ENCODE results near the gene MED12L.
A peak's percentile ranks its signal among the peaks of the same experiment; 100 is the strongest.
"Not testable (repeated sequence)": the region's sequence is repeated elsewhere in the genome, so short reads cannot be mapped to it uniquely, and the experiment has no call there.

Gene MED12L

GRCh38 chr3:151236736-151237135, 151.3 kb downstream of the MED12L start:
- DNase-seq (ENCODE audit: low read depth in 2 of 2), result no peak

- not testable (repeated sequence) for DNase-seq (ENCODE audit: low read depth in 2 of 2)
Observed at GRCh38 chr3:151242006-151242405, 156.5 kb downstream of the MED12L start.

GRCh38 chr3:151248772-151249337, 163.4 kb downstream of the MED12L start:
- DNase-seq (ENCODE audit: low read depth in 2 of 2), result no peak

- no peak for DNase-seq (ENCODE audit: low read depth in 2 of 2)
Observed at GRCh38 chr3:151256749-151257148, 171.3 kb downstream of the MED12L start.

- DNase-seq (ENCODE audit: low read depth in 2 of 2), result no peak
Observed at GRCh38 chr3:151259664-151260063, 174.2 kb downstream of the MED12L start.

GRCh38 chr3:151262871-151263525, 177.5 kb downstream of the MED12L start:
- peak; percentile 62 to 66 for DNase-seq (ENCODE audit: low read depth in 2 of 2)

- no peak for DNase-seq (ENCODE audit: low read depth in 2 of 2)
Observed at GRCh38 chr3:151264605-151265004, 179.1 kb downstream of the MED12L start.

GRCh38 chr3:151265166-151265565, 179.7 kb downstream of the MED12L start:
- no peak for DNase-seq (ENCODE audit: low read depth in 2 of 2)

- DNase-seq (ENCODE audit: low read depth in 2 of 2), result no peak
Observed at GRCh38 chr3:151265866-151266265, 180.4 kb downstream of the MED12L start.

- DNase-seq (ENCODE audit: low read depth in 2 of 2), result no peak
Observed at GRCh38 chr3:151267066-151267465, 181.6 kb downstream of the MED12L start.

GRCh38 chr3:151268267-151269235, 183.1 kb downstream of the MED12L start:
- DNase-seq (ENCODE audit: low read depth in 2 of 2), result no peak

GRCh38 chr3:151269631-151270030, 184.2 kb downstream of the MED12L start:
- no peak for DNase-seq (ENCODE audit: low read depth in 2 of 2)

GRCh38 chr3:151275091-151275490, 189.6 kb downstream of the MED12L start:
- DNase-seq (ENCODE audit: low read depth in 2 of 2), result no peak

- no peak for DNase-seq (ENCODE audit: low read depth in 2 of 2)
Observed at GRCh38 chr3:151276038-151276686, 190.7 kb downstream of the MED12L start.

- DNase-seq (ENCODE audit: low read depth in 2 of 2), result no peak
Observed at GRCh38 chr3:151276687-151277042, 191.2 kb downstream of the MED12L start.

- no peak for DNase-seq (ENCODE audit: low read depth in 2 of 2)
Observed at GRCh38 chr3:151278230-151278629, 192.8 kb downstream of the MED12L start, which contains the start of gene P2RY14. Gene P2RY14, minus strand, starts transcription at chr3:151278542. Its CDS starts 64,226 bp downstream, at chr3:151214316.

GRCh38 chr3:151281671-151282324, 196.3 kb downstream of the MED12L start:
- peak; percentile 72 to 80 for DNase-seq (ENCODE audit: low read depth in 2 of 2)

- DNase-seq (ENCODE audit: low read depth in 2 of 2), result peak; percentile 34
Observed at GRCh38 chr3:151282921-151283320, 197.5 kb downstream of the MED12L start.

GRCh38 chr3:151283387-151283786, 197.9 kb downstream of the MED12L start:
- no peak for DNase-seq (ENCODE audit: low read depth in 2 of 2)

GRCh38 chr3:151283907-151284461, 198.5 kb downstream of the MED12L start:
- DNase-seq (ENCODE audit: low read depth in 2 of 2), result no peak

- no peak for DNase-seq (ENCODE audit: low read depth in 2 of 2)
Observed at GRCh38 chr3:151285940-151286339, 200.5 kb downstream of the MED12L start.

All from fibroblast of skin of left biceps (primary cell).